ENCODE measurements around the gene SHB.

SHB gene

DNA sequence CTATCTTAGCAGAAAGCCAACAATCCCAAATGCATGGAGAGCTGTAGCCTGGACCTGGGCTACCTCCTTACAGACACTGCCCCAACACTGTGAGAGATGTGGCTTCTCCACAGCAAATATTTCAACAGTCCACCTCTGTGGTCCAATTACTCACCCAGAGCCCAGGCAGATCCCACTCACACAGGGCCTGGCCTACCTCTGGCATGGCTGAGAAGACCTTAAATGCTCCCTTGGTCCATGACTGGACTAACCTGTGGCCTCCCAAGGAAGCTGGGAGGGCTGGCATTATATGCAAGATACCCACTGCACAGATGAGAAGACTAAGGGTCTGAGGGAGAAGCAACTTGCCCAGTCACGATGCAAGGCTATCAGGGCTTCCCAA is 142.3 kb downstream of the SHB start:
- no peak for FAIRE-seq

DNA sequence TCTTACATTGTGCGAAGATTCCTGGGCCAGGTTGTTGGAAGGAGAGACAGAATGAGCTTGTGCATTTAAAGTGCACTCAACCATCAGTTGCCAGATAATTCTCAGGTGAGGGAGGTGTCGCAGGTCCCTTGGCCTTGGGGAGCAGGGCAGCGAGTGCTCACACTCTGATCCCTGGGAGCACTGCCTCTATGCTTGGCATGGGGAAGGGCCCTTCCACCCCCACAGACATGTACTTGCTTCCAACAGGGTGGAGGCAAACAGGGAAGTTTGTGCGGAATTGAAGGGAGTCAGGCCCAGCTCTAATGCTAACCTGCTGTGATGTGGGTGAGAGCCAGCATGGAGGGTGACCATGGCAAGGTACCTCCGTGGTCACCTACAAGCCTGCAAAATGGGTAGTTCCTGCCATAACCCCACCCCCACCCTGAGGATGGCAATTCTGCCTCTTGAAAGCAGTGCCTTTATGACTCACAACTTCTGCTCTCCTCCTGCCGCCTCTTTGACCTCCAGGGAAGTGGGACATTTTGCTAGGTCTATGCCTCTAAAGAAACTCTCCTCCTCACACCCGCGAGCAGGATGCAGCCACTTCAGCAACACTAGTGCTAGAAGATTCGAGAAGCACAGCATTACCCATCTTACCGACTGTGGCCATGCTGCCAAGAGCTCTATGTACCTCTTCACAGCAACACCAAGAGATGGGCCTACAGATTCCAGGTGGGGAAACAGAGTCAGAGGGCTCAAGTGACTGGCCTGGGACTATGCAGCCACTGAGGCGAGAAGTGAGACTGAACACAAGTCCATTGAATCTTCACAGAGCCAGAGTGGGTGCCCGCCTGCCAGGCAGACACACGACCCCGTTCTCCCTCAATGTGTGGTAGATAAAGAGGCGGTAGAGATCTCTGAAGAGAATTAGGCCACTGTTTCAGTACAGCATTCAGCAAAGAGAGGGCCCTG is 143.0 kb downstream of the SHB start:
- no peak for FAIRE-seq

DNA sequence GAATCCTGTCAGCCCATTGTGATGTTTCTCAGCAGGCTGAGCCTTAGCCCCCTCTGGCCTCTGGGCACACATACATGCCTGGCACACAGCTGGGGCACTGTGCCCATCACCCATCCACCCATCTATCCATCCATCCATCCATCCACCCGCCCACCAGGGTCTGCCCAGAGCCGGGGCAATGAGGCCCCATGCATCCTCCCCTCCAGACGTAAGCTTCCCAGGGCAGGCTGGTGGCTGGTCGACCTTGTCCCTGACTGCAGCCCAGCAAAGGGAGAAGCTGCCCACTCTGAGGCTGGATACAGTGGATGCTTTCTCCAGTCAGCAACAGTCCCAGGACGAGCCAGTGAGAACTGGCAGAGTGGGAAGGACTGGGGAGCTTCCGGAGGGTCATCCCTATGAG is 144.0 kb downstream of the SHB start:
- FAIRE-seq, result no peak

DNA sequence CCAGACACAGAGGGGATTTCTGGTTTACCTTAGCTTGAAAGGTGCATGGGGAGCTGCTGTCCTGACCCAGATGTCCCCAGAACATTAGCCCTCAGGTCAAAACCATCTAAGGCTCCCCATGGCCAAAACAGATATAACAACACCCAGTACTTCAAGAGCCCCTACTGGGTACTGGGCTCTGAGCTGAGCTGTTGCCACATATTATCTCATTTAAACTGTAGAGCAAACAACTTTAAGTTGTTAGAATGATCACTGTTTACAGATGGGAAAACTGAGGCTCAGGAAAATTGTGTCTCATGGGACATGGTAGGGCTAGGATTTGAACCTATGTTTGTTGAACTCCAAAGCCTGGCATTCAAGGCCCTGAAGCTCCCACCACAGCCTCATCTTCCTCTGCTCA is 144.5 kb downstream of the SHB start:
- no peak for FAIRE-seq

DNA sequence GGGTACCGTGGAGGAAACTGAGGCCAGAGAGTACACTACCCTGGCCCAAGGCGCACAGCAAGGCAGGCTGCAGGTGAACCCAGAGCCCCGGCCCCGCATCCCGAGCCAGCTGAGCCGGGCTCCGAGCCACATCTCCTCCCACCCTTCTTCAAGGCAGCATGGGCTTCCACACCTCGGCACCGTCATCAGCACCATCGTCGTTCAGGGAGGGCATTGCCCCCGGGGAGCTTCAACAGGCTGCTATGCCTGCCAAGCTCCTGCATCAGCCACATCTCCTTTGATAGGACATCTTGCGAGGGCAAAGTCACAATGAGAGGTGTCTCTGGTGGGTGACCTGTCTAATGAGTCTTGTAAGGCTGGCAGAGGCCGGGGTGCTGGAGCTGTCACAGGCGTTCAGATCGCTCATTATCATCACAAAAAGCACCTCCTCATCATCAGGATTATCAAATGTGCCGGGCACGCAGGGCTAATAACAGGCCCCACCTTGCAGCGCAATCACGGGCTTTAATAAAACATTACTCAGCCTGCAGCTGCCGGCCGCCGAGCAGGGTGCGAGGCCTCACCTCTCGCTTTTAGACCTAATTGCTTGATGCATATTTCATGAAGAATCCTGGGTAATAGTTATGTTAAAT is 145.1 kb downstream of the SHB start:
- no peak for FAIRE-seq

DNA sequence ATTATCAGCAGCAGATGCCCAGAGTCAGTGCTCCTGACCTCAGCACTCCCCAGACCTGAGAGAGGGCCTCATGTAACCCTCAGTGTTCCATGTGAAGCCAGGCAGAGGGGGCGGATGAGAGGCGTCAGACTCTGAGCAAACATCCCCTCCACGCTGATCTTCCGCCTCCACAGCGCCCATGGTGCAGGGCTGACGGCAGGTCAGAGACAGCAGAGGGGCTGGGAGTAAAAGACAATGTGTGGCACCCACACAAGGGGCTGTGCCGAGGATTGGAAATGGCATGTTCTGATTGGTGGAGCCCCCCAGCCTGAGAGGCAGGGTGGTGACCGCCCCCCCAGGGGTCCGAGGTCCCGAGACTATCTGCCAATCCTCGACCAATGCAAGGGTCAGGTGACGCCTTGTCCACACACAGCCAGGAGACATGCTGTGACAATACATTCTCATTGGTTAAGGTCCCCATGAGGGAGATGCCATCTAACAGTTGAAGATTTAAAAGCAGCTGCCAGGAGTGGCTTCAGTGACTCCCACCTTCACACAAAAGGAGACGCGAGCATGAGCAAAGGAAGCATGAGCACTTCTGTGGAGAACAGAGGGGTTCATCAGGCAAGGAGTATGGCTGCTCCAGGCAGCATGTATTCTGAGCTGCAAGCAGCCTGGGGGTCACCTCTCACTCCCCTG is 145.8 kb downstream of the SHB start:
- no peak for FAIRE-seq

DNA sequence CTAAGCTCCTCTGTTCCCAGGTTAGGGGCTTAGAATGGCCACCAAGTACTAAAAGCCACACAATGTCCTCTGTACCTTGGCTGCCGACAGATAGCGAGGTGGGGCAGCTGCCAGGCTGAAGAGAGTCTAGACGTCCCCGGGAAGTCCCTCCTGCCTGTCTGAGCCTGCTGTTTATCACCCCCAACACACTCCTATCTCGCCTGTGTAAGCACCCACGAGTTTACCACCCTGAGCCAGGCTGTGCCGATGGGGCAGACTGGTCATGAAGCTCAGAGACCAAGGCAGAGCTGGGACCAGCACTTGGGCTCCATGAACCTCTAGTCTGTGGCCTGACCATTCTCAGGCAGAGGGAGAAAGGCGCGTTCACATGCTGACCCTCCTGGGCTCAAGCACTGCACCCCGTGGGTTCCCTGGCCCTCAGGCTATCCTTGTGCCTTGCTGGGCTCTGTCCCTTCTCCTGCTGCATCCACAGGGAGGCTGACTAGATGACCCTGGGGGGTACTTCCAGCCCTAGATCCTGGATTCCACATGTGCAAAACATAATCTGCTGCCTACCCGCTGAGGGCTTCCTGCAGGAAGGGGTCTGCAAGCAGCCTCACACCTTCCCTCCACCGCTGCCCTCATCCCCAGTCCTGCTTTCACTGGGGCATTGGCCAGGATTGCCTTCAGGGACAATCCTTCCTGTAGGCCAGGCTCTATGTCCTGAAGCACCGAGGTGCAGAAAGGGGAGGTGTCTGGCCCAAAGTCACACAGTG is 146.5 kb downstream of the SHB start:
- no peak for FAIRE-seq

GRCh38 chr9:37921546-37922300 is 147.3 kb downstream of the SHB start:
- no peak for FAIRE-seq

DNA sequence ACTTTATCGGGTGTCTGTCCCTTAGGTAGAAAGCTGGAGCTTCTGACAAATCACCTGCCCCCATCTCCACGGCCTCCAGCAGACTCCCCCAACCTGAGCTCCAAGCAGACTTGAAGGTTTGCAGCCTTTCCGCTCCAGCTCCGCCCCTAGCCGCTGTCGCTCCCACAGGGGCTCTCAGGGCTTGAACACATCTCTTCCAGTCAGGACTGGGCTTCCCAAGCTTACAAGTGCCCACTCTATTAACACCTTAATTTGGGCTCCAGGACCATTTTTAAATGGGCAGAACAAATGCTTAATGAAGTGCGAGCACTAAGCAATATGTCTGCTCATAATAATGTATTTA is 147.9 kb downstream of the SHB start:
- no peak for FAIRE-seq

- FAIRE-seq, result peak; percentile 8
Measured at GRCh38 chr9:37920471-37921167, 148.4 kb downstream of the SHB start.

DNA sequence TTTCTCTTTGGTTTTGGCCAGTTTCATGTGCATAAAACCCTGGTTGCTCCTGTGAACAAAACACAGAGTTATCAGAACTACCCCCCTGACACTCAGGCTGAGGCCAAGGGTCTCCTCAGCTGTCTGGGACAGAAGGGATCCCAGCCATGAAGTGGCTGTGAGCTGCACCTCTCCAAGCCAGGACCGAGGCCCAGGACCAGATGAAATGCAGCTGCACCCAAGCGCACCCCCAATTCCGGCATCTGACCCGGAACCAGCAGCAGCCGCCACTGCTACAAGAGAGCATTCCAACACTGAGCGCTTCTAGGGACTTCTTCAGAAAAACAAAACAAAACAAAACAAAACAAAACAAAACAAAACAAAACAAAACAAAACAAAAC is 149.1 kb downstream of the SHB start:
- no peak for FAIRE-seq

DNA sequence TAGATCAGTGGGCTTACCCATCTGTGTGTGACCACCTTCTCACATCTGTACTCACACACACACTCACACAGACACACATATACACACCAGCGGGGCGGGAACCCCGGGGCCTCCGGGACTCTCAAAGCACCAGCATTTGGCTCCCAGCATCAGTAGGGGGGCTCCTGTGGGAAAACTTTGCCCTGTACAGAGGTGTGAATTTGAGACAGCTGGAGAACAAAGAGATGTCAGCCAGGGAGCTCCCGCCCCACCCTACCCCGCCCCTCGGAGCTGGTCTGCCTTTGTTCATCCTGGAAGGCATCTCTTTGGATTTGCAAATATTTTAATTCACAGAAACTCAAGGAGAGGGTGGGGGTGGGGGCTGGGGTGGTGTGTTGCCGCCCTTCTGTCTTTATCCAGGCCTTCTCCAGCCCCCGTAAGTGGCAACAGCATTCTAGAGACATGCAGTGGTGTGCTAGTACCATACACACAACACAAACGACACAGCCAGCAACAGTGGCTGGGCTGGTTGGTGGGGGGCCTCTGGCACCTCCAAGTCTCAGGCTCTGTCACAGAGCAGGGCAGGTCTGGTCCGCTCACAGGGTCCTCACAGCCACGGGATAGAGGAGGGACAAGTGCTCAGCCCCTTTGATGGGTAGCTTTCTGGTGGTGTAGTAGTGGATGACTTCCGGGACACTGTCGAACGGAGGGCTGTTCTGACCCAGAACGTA is 149.6 kb downstream of the SHB start:
- FAIRE-seq, result no peak

DNA sequence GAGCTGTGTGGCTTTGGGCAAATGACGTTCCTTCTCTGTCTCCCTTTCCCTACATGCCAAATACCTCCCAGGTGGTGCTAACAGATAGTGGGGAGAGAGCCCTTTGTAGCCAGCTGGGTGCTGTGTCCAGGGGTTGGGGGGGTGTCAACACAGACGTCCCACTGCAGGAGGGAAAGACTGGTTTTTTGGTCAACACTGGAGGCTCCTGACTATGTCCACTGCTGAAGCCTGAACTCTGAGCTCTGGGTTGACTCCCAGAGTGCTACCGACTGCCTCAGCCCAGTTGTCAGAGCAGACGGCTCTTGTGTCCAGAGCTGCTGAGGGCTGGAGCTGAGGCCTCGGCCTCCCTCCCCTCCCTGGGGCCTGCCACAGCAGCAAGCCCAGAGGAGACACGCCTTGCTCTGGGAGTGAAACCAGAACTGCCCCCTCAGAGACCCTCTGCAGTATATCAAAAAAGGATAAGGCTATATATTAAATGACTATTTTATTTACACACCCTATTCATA is 150.3 kb downstream of the SHB start:
- FAIRE-seq, result no peak

DNA sequence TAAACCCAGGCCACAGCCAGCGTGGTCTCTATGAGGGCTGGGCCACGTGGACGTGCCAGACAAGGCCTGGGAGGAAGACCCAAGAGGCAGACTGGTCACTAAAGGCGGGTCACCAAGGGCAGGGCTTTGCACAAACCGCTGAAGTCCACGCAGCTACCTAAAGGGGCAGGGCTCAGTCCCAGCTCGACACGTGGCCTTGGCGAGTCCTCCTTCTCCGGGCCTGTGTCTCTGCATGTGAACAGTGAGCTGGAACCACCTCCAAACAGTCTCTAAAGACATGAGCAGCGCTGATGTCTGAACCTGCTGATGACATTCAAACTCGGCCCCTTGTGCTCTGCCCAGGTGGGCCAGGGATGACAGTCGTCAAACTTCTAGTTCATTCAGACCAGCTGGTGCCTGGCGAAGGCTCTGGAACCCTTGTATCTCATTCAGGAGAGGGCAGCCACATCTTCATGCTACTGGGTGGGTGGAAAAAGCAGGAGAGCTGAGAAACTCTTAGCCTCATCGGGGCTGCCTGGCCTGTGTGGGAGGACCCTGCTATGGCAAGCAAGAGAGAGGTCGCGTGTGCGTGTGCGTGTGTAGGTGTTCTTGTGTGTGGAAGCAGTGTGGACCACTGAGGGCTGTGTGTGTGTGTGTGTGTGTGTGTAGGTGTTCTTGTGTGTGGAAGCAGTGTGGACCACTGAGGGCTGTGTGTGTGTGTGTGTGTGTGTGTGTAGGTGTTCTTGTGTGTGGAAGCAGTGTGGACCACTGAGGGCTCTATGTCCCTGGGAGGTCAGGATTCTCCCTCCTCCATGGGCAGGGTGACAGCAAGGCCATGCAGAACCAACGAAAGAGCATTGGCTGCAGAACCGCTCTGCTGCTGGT is 151.0 kb downstream of the SHB start:
- no peak for FAIRE-seq

GRCh38 chr9:37917313-37917731 is 151.7 kb downstream of the SHB start:
- no peak for FAIRE-seq

GRCh38 chr9:37916471-37917312 is 152.3 kb downstream of the SHB start:
- FAIRE-seq, result no peak

DNA sequence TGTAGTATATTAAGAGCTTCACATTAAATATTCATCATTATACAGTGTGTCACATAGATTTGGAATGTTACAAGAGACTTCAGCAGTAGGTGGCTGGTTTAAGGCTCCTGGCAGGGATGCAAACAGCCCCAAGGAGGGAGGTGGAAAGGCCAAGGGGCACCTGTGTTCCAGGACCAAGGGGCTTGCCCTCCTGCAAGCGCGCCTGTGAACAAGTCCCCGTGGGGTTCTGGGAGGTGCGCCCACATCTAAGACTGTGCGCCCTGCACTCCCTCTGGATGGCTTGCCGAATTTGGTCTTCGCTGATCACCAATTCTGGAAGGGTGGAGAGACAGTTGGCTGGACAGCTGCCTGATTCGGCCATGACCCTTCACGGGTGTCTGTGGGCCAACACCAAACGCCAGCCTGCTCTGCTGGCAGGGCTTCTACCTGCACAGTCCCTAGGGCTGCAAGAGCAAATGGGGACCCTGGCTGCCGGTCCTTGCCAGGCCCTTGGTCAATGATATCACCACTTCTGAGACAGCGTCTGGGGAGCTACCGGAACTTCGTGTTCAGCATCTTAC is 153.0 kb downstream of the SHB start:
- FAIRE-seq, result no peak

GRCh38 chr9:37914701-37915358 is 154.2 kb downstream of the SHB start:
- no peak for FAIRE-seq

Data from G401.6 (cell line).